Adrenal gland (tissue), 5 donors: ENCODE results near the gene EXOC3L1.

Experiments
- CTCF ChIP-seq, 6 experiments: fragments of 450-650 bp in 4 of 6; fragments of 200-600 bp in 2 of 6; sonication (generic) in 1 of 6; IDR thresholded peaks; 1 replicate in 5 of 6; 2 replicates in 1 of 6; pipeline versions ENCODE4 v1.5.1 to v1.8.0; 2016 to 2021; ENCODE audit warnings: antibody characterized with exemption in 6 of 6, mild to moderate bottlenecking in 2 of 6, moderate library complexity in 1 of 6
- POLR2A ChIP-seq, 2 donors: fragments of 450-650 bp; IDR thresholded peaks; one replicate each; pipeline ENCODE4 v1.6.1; 2017; ENCODE audit warnings: antibody characterized with exemption in 2 of 2, mild to moderate bottlenecking in 2 of 2, moderate library complexity in 1 of 2
- donor health status: DM: no; HTN: no; CAD: no.

- TF ChIP-seq POLR2A (IDR thresholded peaks at IDR 0.05) (no peak), CTCF (IDR thresholded peaks at IDR 0.05) (no peak)
These were observed 44.3 kb upstream of the EXOC3L1 start for GRCh38 chr16:67234180-67234597.
